ENCODE results near the gene AKR7A2. TPM values are rescaled to one million over a fixed set of nuclear protein-coding genes. Genes with fewer than 3 reads are reported as not detected.

Gene AKR7A2
- total and polyA plus RNA-seq, 8 donors, result 18.7 to 108 (median 48.6) TPM; not detected in 1

DNA sequence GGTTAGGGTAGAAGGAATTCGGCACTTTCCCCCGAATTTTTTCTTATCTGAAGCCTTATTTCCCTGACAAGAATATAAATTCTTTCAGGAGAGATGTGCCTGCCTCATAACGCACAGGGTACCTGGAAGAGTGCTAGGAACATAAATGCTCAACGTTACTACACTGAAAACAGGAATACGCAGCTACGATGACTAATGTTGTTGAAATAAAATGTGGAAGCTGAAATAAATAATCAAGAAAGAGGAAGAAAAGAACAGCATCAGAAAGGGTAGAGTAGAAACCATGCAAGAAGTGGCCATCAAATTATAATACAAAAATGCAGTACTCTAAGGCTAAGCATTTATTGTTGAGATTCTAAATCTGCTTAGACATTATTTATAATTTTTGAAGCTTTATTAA is 34.1 kb upstream of the AKR7A2 start:
- 71 to 87% (median 82%) methylated on average over 6 of the region's 6 CpGs for WGBS, 5 donors

DNA sequence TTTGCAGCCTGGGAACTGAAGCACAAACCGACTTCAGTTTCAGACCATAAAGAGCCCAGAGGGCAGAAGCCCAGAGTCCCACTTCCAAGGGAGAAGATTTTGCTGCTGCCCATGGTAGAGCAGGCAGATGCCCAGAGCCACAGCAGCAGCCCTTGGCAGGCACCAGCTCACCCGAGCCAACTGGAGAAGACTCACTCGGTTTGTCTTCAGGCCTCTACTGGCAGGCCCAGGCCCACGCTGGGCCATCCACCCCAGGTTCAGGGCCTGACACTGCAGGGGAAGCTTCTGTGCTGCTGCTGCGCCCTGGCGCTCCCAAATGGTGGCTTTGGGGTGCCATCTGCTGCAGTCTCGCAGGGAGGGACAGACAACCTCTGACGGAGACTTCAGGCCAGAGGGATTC is 33.4 kb upstream of the AKR7A2 start:
- no peaks in the 10 kb centered on the region for H3K9me3 ChIP-seq
- H3K27ac ChIP-seq, result no peak overlapping the region
- H3K27me3 ChIP-seq, result no peaks in the 10 kb centered on the region
- no peak for DNase-seq
- H3K4me1 ChIP-seq, result peaks cover 18 to 72% (median 44%) of the 10 kb centered on the region in 4 donors
- H3K4me3 ChIP-seq, result no peak overlapping the region
- H3K36me3 ChIP-seq, result peaks cover 50 to 86% (median 73%) of the 10 kb centered on the region in 4 donors
- no peak for TF ChIP-seq EP300 (IDR thresholded peaks at IDR 0.05)
- no peak for TF ChIP-seq POLR2A (IDR thresholded peaks at IDR 0.05)
- TF ChIP-seq, protein P1, sequence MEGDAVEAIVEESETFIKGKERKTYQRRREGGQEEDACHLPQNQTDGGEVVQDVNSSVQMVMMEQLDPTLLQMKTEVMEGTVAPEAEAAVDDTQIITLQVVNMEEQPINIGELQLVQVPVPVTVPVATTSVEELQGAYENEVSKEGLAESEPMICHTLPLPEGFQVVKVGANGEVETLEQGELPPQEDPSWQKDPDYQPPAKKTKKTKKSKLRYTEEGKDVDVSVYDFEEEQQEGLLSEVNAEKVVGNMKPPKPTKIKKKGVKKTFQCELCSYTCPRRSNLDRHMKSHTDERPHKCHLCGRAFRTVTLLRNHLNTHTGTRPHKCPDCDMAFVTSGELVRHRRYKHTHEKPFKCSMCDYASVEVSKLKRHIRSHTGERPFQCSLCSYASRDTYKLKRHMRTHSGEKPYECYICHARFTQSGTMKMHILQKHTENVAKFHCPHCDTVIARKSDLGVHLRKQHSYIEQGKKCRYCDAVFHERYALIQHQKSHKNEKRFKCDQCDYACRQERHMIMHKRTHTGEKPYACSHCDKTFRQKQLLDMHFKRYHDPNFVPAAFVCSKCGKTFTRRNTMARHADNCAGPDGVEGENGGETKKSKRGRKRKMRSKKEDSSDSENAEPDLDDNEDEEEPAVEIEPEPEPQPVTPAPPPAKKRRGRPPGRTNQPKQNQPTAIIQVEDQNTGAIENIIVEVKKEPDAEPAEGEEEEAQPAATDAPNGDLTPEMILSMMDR (IDR thresholded peaks at IDR 0.05), result no peak
- no peak for TF ChIP-seq POLR2AphosphoS5 (IDR thresholded peaks at IDR 0.05)
- WGBS, 5 donors, result 88 to 92% (median 90%) methylated on average over 6 to 8 of the region's 8 CpGs
- intact Hi-C loops (cut with DNase I; ENCODE audit: low total_unique reads), result loop anchor here (10.0 kb wide), 1 partner anchor 309 kb away; no protein-coding TSS in a partner anchor

More for the DNA sequence above, 34.1 kb upstream of the AKR7A2 start:
- TF ChIP-seq EP300 (IDR thresholded peaks at IDR 0.05) (no peak), POLR2A (IDR thresholded peaks at IDR 0.05) (no peak), POLR2AphosphoS5 (IDR thresholded peaks at IDR 0.05) (no peak)
- TF ChIP-seq, protein P1 (IDR thresholded peaks at IDR 0.05), result no peak
- DNase-seq, result no peak
- no peak overlapping the region for H3K27ac ChIP-seq
- no peaks in the 10 kb centered on the region for H3K9me3 ChIP-seq
- H3K36me3 ChIP-seq, result peaks cover 44 to 86% (median 69%) of the 10 kb centered on the region in 4 donors
- no peaks in the 10 kb centered on the region for H3K27me3 ChIP-seq
- H3K4me1 ChIP-seq, result peaks cover 18 to 72% (median 43%) of the 10 kb centered on the region in 4 donors
- H3K4me3 ChIP-seq, result no peak overlapping the region
- intact Hi-C loops (cut with DNase I; ENCODE audit: low total_unique reads), result loop anchor here (10.0 kb wide), 1 partner anchor 309 kb away; no protein-coding TSS in a partner anchor

DNA sequence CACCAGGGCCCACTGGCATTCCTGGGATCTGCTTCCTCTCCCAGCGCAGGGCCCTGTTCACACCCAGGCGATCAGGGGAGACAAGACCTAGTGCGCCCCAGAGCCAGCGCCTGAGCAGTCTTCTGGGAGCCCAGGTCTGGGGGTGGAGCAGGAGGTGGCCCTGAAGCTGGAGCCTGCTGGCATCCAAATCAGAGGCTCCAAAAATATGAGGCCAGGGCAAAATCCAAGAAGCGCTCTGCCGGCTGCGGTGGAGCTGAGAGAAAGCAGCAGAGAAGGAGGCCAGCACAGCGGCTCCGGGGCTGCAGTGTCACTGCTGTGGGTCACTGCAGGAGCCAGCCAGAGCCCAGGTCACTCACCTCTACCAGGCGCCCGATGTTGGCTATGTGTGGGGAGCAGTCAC is 32.9 kb upstream of the AKR7A2 start:
- Histone ChIP-seq H3K4me3 (no peak overlapping the region), H3K4me1 (peaks cover 18 to 72% (median 44%) of the 10 kb centered on the region in 4 donors), H3K27me3 (no peaks in the 10 kb centered on the region), H3K9me3 (no peaks in the 10 kb centered on the region), H3K36me3 (peaks cover 53 to 86% (median 73%) of the 10 kb centered on the region in 4 donors), H3K27ac (peak overlapping the region in 2 of 5 donors; percentile 3 to 15)
- 92 to 98% (median 93%) methylated on average over 9 to 11 of the region's 11 CpGs for WGBS, 5 donors
- no peak for DNase-seq
- intact Hi-C loops (cut with DNase I; ENCODE audit: low total_unique reads), result loop anchor here (10.0 kb wide), 1 partner anchor 310 kb away; no protein-coding TSS in a partner anchor
- no peak for TF ChIP-seq POLR2A (IDR thresholded peaks at IDR 0.05)
- TF ChIP-seq EP300 (IDR thresholded peaks at IDR 0.05), result no peak
- TF ChIP-seq, protein P1 (IDR thresholded peaks at IDR 0.05), result no peak
- no peak for TF ChIP-seq POLR2AphosphoS5 (IDR thresholded peaks at IDR 0.05)

DNA sequence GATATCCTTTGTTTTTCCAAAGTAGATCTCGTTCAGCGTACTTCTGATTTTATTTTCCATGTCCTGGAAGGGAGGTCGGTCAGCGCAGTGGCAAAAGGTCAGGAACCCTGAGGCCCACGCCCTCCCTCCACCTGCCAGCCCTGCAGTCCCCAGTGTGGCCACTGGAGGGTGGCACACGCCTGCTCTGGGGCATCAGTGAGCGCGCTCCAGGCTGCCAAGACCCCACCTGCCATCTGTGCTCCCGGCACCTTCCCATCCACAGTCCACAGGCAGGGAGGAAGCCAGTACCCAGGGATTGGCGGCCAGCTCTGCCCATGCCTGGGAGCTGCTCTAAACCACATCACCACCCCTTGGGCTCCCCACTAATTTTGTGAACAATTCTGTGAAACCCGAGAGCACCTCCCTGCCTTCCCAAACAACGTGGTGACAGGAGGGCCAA is 32.4 kb upstream of the AKR7A2 start:
- Histone ChIP-seq H3K9me3 (no peaks in the 10 kb centered on the region), H3K4me3 (no peak overlapping the region), H3K36me3 (peaks cover 55 to 86% (median 73%) of the 10 kb centered on the region in 4 donors), H3K27me3 (no peaks in the 10 kb centered on the region), H3K4me1 (peaks cover 18 to 72% (median 42%) of the 10 kb centered on the region in 4 donors), H3K27ac (peak overlapping the region in 2 of 5 donors; percentile 3 to 15)
- peak; percentile 70 to 73 for DNase-seq
- TF ChIP-seq, protein P1 (IDR thresholded peaks at IDR 0.05), result peak in 5 of 7 experiments; percentile 86 to 95 (median 93)
- TF ChIP-seq EP300 (IDR thresholded peaks at IDR 0.05) (no peak), POLR2AphosphoS5 (IDR thresholded peaks at IDR 0.05) (peak in 2 of 3 donors; percentile 16 to 59)
- WGBS, 5 donors, result 31 to 57% (median 46%) methylated on average over 12 of the region's 12 CpGs
- intact Hi-C loops (cut with DNase I; ENCODE audit: low total_unique reads), result loop anchor here (10.0 kb wide), 1 partner anchor 310 kb away; no protein-coding TSS in a partner anchor
